Suprapubic skin (tissue), 4 donors: ENCODE data around the gene PAF1. TPM values are rescaled to one million over a fixed set of nuclear protein-coding genes. Genes with fewer than 3 reads are reported as not detected.

Experiments
- DNase-seq, 2 donors: peaks; one replicate each; pipeline ENCODE4 v3.0.0-alpha.2; 2019; ENCODE audit warnings: low spot score in 2 of 2
- H3K27ac ChIP-seq: fragments of 200-600 bp; sonication (generic); one replicate; pipeline ENCODE4 v1.5.1; 2019
- H3K27me3 ChIP-seq: fragments of 200-600 bp; sonication (generic); one replicate; pipeline ENCODE4 v1.5.1; 2019
- H3K36me3 ChIP-seq: fragments of 200-600 bp; sonication (generic); one replicate; pipeline ENCODE4 v1.5.1; 2019
- H3K4me1 ChIP-seq: fragments of 200-600 bp; sonication (generic); one replicate; pipeline ENCODE4 v1.5.1; 2019
- H3K4me3 ChIP-seq: fragments of 200-600 bp; sonication (generic); one replicate; pipeline ENCODE4 v1.5.1; 2019; ENCODE audit warnings: mild to moderate bottlenecking
- H3K9me3 ChIP-seq: fragments of 200-600 bp; sonication (generic); one replicate; pipeline ENCODE4 v1.5.1; 2019
- CTCF ChIP-seq, 2 donors: fragments of 200-600 bp in 1 of 2; fragments of 450-650 bp in 1 of 2; sonication (generic) in 1 of 2; IDR thresholded peaks; one replicate each; pipeline ENCODE4 v1.5.1; 2016 to 2019; ENCODE audit warnings: antibody characterized with exemption in 2 of 2, mild to moderate bottlenecking in 1 of 2, moderate library complexity in 1 of 2
- EP300 ChIP-seq: sonication (generic); formaldehyde crosslinking; IDR thresholded peaks from one replicate; pipeline ENCODE4 v1.6.1; 2017; ENCODE audit warnings: antibody characterized with exemption
- POLR2A ChIP-seq, 2 donors: fragments of 450-650 bp; IDR thresholded peaks; one replicate each; pipeline ENCODE4 v1.6.1; 2017; ENCODE audit warnings: antibody characterized with exemption in 2 of 2, mild to moderate bottlenecking in 2 of 2, moderate library complexity in 2 of 2
- POLR2AphosphoS5 ChIP-seq, 3 donors: sonication (generic); formaldehyde crosslinking; IDR thresholded peaks; one replicate each; pipeline ENCODE4 v1.6.1; 2017; ENCODE audit warnings: antibody characterized with exemption in 3 of 3
- WGBS: methylation state at CpG from one replicate; pipeline ENCODE4 v1.1.5; 2018; 5-methylcytosine and 5-hydroxymethylcytosine counted together
- total RNA-seq, 4 donors: library from RNA; depleted of rRNA; stranded (reverse); fragments of >200 nt; gene quantifications; one replicate each; pipeline ENCODE4 v1.1.0, GENCODE V29; 2016

Gene PAF1
- total RNA-seq, 4 donors from 2014 or later, result 24.8 to 42.4 (median 35.4) TPM

- peak overlapping the region; percentile 66 for H3K4me3 ChIP-seq
- TF ChIP-seq POLR2AphosphoS5 (IDR thresholded peaks at IDR 0.05), result peak; percentile 61 to 93 (median 92)
- no peak for TF ChIP-seq CTCF (IDR thresholded peaks at IDR 0.05)
- TF ChIP-seq EP300, result no peak
- peak in 1 of 2 donors; percentile 49 for TF ChIP-seq POLR2A (IDR thresholded peaks at IDR 0.05)
- H3K9me3 ChIP-seq, result no peaks in the 10 kb centered on the region
- H3K27ac ChIP-seq, result peak overlapping the region; percentile 100
- H3K27me3 ChIP-seq, result no peaks in the 10 kb centered on the region
- peak; percentile 98 to 99 for DNase-seq
- WGBS, result 3% methylated on average over 48 of the region's 59 CpGs
- peaks cover 81% of the 10 kb centered on the region for H3K4me1 ChIP-seq
- peaks cover 9% of the 10 kb centered on the region for H3K36me3 ChIP-seq
These were observed 11.7 kb upstream of the PAF1 start for GRCh38 chr19:39402346-39403300.

DNA sequence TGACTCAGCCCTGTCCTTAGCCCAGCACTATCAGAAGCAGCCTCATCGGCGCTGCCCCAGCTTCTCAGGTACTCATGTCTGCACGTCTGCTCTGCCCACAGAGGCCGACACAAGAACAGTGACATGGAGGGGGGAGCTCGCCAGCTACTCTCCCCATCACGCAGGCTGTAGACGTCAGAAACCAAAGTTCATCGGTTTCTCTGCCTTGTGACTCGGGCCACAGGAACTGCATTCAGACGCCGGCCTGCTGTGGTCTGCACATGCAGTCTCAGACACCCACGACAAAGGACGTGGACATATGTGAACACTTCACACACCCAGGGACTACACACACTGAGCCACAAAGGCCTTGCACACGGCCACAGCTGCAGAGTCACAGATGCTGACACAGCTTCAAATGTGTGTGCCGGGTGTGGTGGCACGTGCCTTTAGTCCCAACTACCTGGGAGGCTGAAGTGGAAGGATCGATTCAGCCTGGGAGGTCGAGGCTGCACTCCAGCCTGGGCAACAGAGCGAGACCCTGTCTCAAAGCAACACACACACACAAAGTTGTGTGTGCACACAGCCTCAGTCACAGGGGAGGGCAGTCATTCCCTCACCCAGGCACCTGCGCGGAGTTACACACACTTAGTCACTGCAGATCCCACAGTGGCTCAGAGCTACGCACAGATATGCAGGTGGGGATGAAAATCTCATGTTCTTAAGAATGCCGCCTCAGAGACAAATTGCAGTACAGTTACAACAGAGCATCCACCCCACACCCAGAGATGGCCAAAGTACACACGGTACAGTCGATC lies 10.8 kb upstream of the PAF1 start:
- H3K4me1 ChIP-seq, result peaks cover 88% of the 10 kb centered on the region
- DNase-seq, result peak in 1 of 2 donors; percentile 87
- H3K27me3 ChIP-seq, result no peaks in the 10 kb centered on the region
- peak in 1 of 2 donors; percentile 40 for TF ChIP-seq POLR2A (IDR thresholded peaks at IDR 0.05)
- TF ChIP-seq POLR2AphosphoS5 (IDR thresholded peaks at IDR 0.05), result peak in 1 of 3 donors; percentile 9
- no peak for TF ChIP-seq CTCF (IDR thresholded peaks at IDR 0.05)
- TF ChIP-seq EP300, result no peak
- 49% methylated on average over 18 of the region's 25 CpGs for WGBS
- peak overlapping the region; percentile 66 for H3K4me3 ChIP-seq
- no peaks in the 10 kb centered on the region for H3K9me3 ChIP-seq
- peak overlapping the region; percentile 100 for H3K27ac ChIP-seq
- H3K36me3 ChIP-seq, result no peaks in the 10 kb centered on the region

DNA sequence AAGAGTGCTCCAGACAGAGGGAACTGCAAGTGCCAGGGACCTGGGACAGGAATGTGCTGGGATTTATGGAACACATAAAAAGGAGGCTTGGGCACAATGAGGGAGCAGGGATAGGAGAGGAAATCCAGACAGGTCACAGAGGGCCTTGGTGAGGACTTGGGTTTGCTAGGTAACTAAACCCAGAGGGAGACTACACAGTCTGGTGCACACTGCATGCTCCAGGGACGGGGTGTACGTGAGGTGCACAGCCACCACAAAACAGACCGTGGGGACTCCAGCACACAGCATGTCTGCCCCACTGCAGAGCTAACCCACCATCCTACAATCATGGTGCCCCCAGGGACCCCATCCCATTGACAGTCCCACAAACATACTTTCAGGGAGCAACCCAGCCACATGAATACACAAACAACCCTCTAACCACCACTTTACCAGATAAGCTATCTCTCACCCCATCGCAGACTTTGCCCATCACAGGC lies 10.2 kb upstream of the PAF1 start:
- 73% methylated on average over 4 of the region's 4 CpGs for WGBS
- Histone ChIP-seq H3K36me3 (peaks cover under 1% of the 10 kb centered on the region), H3K9me3 (no peaks in the 10 kb centered on the region), H3K27ac (peak overlapping the region; percentile 100), H3K27me3 (no peaks in the 10 kb centered on the region), H3K4me1 (peaks cover 85% of the 10 kb centered on the region), H3K4me3 (no peak overlapping the region)
- TF ChIP-seq POLR2A (IDR thresholded peaks at IDR 0.05) (no peak), POLR2AphosphoS5 (IDR thresholded peaks at IDR 0.05) (no peak), CTCF (IDR thresholded peaks at IDR 0.05) (no peak), EP300 (no peak)
- DNase-seq, result no peak

DNA sequence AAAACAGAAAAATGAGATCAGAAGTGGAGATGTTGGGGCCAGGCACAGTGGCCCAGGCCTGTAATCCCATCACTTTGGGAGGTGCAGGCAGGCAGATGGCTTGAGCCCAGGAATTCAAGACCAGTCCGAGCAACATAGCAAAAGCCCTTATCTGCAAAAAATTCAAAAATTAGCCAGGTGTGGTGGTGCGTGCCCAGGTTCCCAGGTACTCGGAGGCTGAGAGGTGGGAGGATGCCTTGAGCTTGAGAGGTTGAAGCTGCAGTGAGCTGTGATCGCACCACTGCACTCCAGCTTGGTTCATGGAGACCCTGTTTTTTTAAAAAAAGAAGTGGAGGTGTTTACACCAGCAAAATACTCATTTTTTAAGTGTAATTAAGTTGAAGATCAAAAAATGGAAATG lies 9.2 kb upstream of the PAF1 start:
- Histone ChIP-seq H3K4me1 (peaks cover 75% of the 10 kb centered on the region), H3K27ac (peak overlapping the region; percentile 95), H3K27me3 (no peaks in the 10 kb centered on the region), H3K36me3 (peaks cover 5% of the 10 kb centered on the region), H3K9me3 (no peaks in the 10 kb centered on the region), H3K4me3 (no peak overlapping the region)
- no peak for DNase-seq
- TF ChIP-seq CTCF (IDR thresholded peaks at IDR 0.05) (no peak), POLR2A (IDR thresholded peaks at IDR 0.05) (no peak), EP300 (no peak), POLR2AphosphoS5 (IDR thresholded peaks at IDR 0.05) (no peak)
- WGBS, result 75% methylated on average over 4 of the region's 4 CpGs
